PC-9 (cell line): ENCODE measurements around the gene GABARAPL1. TPM values are rescaled to one million over a fixed set of nuclear protein-coding genes. Genes with fewer than 3 reads are reported as not detected.

ENCODE experiments used
- BruUV-seq: library from RNA; stranded (reverse); fragments of 400-500 nt; replicated peaks from 2 replicates; lab custom pipeline; 2021; lab: Mats Ljungman, UMichigan
- CTCF ChIA-PET: fragments of 300-600 bp; sonication (Branson Sonifier 250); formaldehyde crosslinking; loops from one replicate; lab custom pipeline; 2022; ENCODE audit warnings: antibody characterized with exemption; lab: Charles Lee
- POLR2A ChIA-PET: fragments of 300-600 bp; sonication (Branson Sonifier 250); formaldehyde crosslinking; loops from one replicate; lab custom pipeline; 2022; ENCODE audit warnings: antibody characterized with exemption; ENCODE audit not compliant: unreplicated experiment; lab: Charles Lee
- DNase-seq, 2 experiments: peaks; one replicate each; pipeline versions ENCODE4 v3.0.0 to v3.0.0-alpha.2; 2015 to 2022; ENCODE audit warnings: mixed read lengths in 1 of 2
- H2AFZ ChIP-seq: fragments of 200-600 bp; sonication (generic); 2 replicates; pipeline ENCODE4 v1.8.1; 2017; ENCODE audit warnings: antibody characterized with exemption
- H3F3A ChIP-seq: fragments of 200-600 bp; sonication (generic); 2 replicates; pipeline ENCODE4 v1.8.1; 2017; ENCODE audit warnings: antibody characterized with exemption, mild to moderate bottlenecking, low read depth; ENCODE audit not compliant: insufficient read depth
- H3K27ac ChIP-seq: fragments of 200-600 bp; sonication (generic); 2 replicates; pipeline ENCODE4 v1.6.1; 2016; ENCODE audit warnings: mixed run types
- H3K27me3 ChIP-seq: fragments of 200-600 bp; sonication (generic); 2 replicates; pipeline ENCODE4 v1.6.1; 2016; ENCODE audit warnings: low read depth, mixed run types; ENCODE audit not compliant: insufficient read depth
- H3K36me3 ChIP-seq: fragments of 200-600 bp; sonication (generic); 2 replicates; pipeline ENCODE4 v1.6.1; 2016; ENCODE audit warnings: low read depth, mixed run types
- H3K4me1 ChIP-seq: fragments of 200-600 bp; sonication (generic); replicated peaks from 2 replicates; pipeline ENCODE4 v1.6.1; 2016; ENCODE audit warnings: mixed run types; ENCODE audit not compliant: insufficient read depth
- H3K4me2 ChIP-seq: fragments of 200-600 bp; sonication (generic); 2 replicates; pipeline ENCODE4 v1.6.1; 2017; ENCODE audit warnings: mixed run types
- H3K4me3 ChIP-seq: fragments of 200-600 bp; sonication (generic); 2 replicates; pipeline ENCODE4 v1.6.1; 2016; ENCODE audit warnings: mixed run types
- H3K79me2 ChIP-seq: fragments of 200-600 bp; sonication (generic); 2 replicates; pipeline ENCODE4 v1.6.1; 2017; ENCODE audit warnings: low read depth, mixed run types
- H3K9me2 ChIP-seq: fragments of 200-600 bp; sonication (generic); 2 replicates; pipeline ENCODE4 v1.8.1; 2017; ENCODE audit warnings: mild to moderate bottlenecking; ENCODE audit not compliant: insufficient read depth
- H3K9me3 ChIP-seq: fragments of 200-600 bp; sonication (generic); 2 replicates; pipeline ENCODE4 v1.8.1; 2016; ENCODE audit warnings: low read depth; ENCODE audit not compliant: insufficient read depth
- H4K20me1 ChIP-seq: fragments of 200-600 bp; sonication (generic); 2 replicates; pipeline ENCODE4 v1.8.1; 2017; ENCODE audit not compliant: insufficient read depth
- CTCF ChIP-seq: fragments of 200-600 bp; sonication (generic); conservative IDR thresholded peaks from 2 replicates; pipeline ENCODE4 v1.6.1; 2017; ENCODE audit warnings: mixed run types, antibody characterized with exemption, mild to moderate bottlenecking, moderate library complexity
- EZH2 ChIP-seq: fragments of 200-600 bp; sonication (generic); IDR thresholded peaks from 2 replicates; pipeline ENCODE4 v1.8.0; 2017; ENCODE audit warnings: antibody characterized with exemption, low read depth
- intact Hi-C: fragments of 100-400 bp; cut with micrococcal nuclease; formaldehyde crosslinking; loops from one replicate; pipeline ENCODE4 v1.10.0; 2022; ENCODE audit not compliant: unreplicated experiment
- total RNA-seq: library from RNA; stranded (reverse); gene quantifications from 2 replicates; pipeline ENCODE4 v1.2.3, GENCODE V29; 2021

GABARAPL1 gene
- total RNA-seq, 1 experiment from 2014 or later = 85.6 TPM

- intact Hi-C loops = loop anchor here (5.0 kb wide), 1 partner anchor 45 kb away; the partner anchor contains the start of gene GABARAPL1
- H3K79me2 ChIP-seq = no peaks in the 10 kb centered on the region
Measured at GRCh38 chr12:10167599-10167998, 45.1 kb upstream of the GABARAPL1 start.

GRCh38 chr12:10169104-10169503 lies 43.6 kb upstream of the GABARAPL1 start:
- Histone ChIP-seq H3K27me3 (no peaks in the 10 kb centered on the region), H3K27ac (peak overlapping the region; percentile 41), H3F3A (peaks cover 4% of the 10 kb centered on the region; the same call in 1 of the 2 replicates), H3K9me3 (no peaks in the 10 kb centered on the region), H3K9me2 (no peaks in the 10 kb centered on the region), H3K79me2 (no peaks in the 10 kb centered on the region), H3K36me3 (no peaks in the 10 kb centered on the region), H3K4me3 (no peak overlapping the region), H4K20me1 (no peaks in the 10 kb centered on the region), H3K4me1 (peaks cover 37% of the 10 kb centered on the region), H2AFZ (no peak overlapping the region), H3K4me2 (peak overlapping the region; percentile 40)
- intact Hi-C loops = loop anchor here (5.0 kb wide), 1 partner anchor 43 kb away; the partner anchor contains the start of gene GABARAPL1
- POLR2A ChIA-PET = interaction anchor here (0.6 to 1.6 kb wide), 3 partner anchors 15 to 45 kb away, joined by 3 to 11 read pairs (median 3); no protein-coding TSS in a partner anchor
- no TSS peak for BruUV-seq
- peak in 1 of 2 experiments; percentile 67 for DNase-seq
- CTCF ChIA-PET = interaction anchor here (1.7 to 2.0 kb wide), 2 partner anchors 16 to 21 kb away, joined by 4 to 12 read pairs; no protein-coding TSS in a partner anchor
- TF ChIP-seq EZH2 (no peak), CTCF (no peak)

More at GRCh38 chr12:10167599-10167998, 45.1 kb upstream of the GABARAPL1 start:
- no peak for DNase-seq
- Histone ChIP-seq H3K27me3 (no peaks in the 10 kb centered on the region), H3K9me2 (no peaks in the 10 kb centered on the region), H3K4me2 (no peak overlapping the region), H3F3A (peaks cover 4% of the 10 kb centered on the region; the same call in 1 of the 2 replicates), H2AFZ (no peak overlapping the region), H3K4me1 (peaks cover 36% of the 10 kb centered on the region), H3K27ac (no peak overlapping the region), H4K20me1 (no peaks in the 10 kb centered on the region), H3K36me3 (no peaks in the 10 kb centered on the region), H3K9me3 (no peaks in the 10 kb centered on the region), H3K4me3 (no peak overlapping the region)
- no peak for TF ChIP-seq EZH2
- TF ChIP-seq CTCF = no peak
- POLR2A ChIA-PET = no interaction called here
- no TSS peak for BruUV-seq
- CTCF ChIA-PET = no interaction called here

GRCh38 chr12:10170216-10170615 lies 42.5 kb upstream of the GABARAPL1 start:
- no peaks in the 10 kb centered on the region for H4K20me1 ChIP-seq
- DNase-seq = peak in 1 of 2 experiments; percentile 82
- BruUV-seq = no TSS peak
- no peak overlapping the region for H2AFZ ChIP-seq
- TF ChIP-seq EZH2 (no peak), CTCF (no peak)
- H3K4me2 ChIP-seq = peak overlapping the region; percentile 40; the same call in 1 of the 2 replicates
- intact Hi-C loops = no loop called here
- peak overlapping the region; percentile 41 for H3K27ac ChIP-seq
- POLR2A ChIA-PET = interaction anchor here (0.6 to 1.6 kb wide), 8 partner anchors 17 to 549 kb away, joined by 3 to 18 read pairs (median 8); no protein-coding TSS in a partner anchor
- H3K79me2 ChIP-seq = no peaks in the 10 kb centered on the region
- no peaks in the 10 kb centered on the region for H3K9me3 ChIP-seq
- peaks cover 4% of the 10 kb centered on the region; the same call in 1 of the 2 replicates for H3F3A ChIP-seq
- H3K36me3 ChIP-seq = no peaks in the 10 kb centered on the region
- no peaks in the 10 kb centered on the region for H3K9me2 ChIP-seq
- H3K4me3 ChIP-seq = no peak overlapping the region
- H3K27me3 ChIP-seq = no peaks in the 10 kb centered on the region
- H3K4me1 ChIP-seq = peaks cover 37% of the 10 kb centered on the region
- CTCF ChIA-PET = interaction anchor here (0.7 to 2.0 kb wide), 4 partner anchors 10 to 138 kb away, joined by 4 to 12 read pairs (median 6); no protein-coding TSS in a partner anchor
